ENCODE measurements around the gene TTF2. TPM values are rescaled to one million over a fixed set of nuclear protein-coding genes. Genes with fewer than 3 reads are reported as not detected.

TTF2 gene
- total RNA-seq, 1 experiment from 2014 or later: 88.8 TPM

DNA sequence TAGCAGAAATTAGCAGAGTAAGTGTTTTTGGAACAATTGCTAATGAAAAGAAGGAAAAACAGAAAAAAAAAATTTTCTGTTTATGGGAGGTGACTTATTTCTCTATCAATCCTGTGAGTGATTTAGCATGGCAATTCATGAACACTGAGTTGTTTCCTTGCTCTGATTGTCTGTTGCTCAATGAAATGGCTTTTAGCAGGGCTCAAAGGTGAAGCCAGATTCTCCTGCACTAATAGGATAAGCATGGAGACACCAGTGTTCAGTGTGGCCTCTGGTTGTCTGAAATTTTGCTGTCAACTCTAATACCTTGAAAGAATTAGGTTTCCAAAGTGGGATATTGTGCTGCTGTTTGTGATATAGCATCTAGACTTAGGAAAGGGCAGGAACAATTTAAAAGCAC lies 45.6 kb downstream of the TTF2 start:
- DNase-seq (ENCODE audit: low spot score) (no peak), ATAC-seq (no peak)
- ChIA-PET CTCF (interaction anchor here (1.5 kb wide), 1 partner anchor 12 kb away, joined by 3 read pairs; no protein-coding TSS in a partner anchor), POLR2A (no interaction called here)
- Mint-ChIP-seq H3K9me3 (peaks cover 4% of the 10 kb centered on the region; the same call in 1 of the 2 replicates), H3K4me3 (no peak overlapping the region), H3K36me3 (peaks cover 78% of the 10 kb centered on the region), H3K27ac (no peak overlapping the region), H3K27me3 (ENCODE audit: low read depth) (no peaks in the 10 kb centered on the region), H3K4me1 (no peaks in the 10 kb centered on the region)
- TF ChIP-seq FOXP1 (CRISPR knock-in tag; IDR thresholded peaks at IDR 0.05; ENCODE audit: borderline replicate concordance) (no peak), TP53 (CRISPR knock-in tag; IDR thresholded peaks at IDR 0.05) (no peak)

DNA sequence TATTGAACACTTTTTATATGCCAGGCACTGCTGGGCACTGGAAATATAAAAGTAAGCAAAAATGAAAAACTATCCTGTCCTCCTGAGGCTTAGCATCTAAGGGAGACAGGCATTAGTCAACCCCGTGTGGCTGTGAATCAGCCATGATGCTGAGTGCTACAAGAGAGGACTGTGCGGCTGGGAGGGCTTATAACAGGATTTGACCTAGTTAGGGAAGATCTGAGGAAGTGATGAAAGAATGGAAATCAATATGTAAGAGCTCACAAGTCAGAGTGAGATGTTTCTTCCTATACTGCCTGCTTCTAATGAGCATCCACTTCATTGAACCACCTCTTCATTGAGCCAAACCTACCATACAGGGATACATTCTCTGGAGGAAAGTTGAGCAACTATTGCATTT lies 46.4 kb downstream of the TTF2 start:
- H3K27me3 Mint-ChIP-seq (ENCODE audit: low read depth): no peaks in the 10 kb centered on the region
- TF ChIP-seq NFYB (CRISPR knock-in tag; conservative IDR thresholded peaks at IDR 0.05; ENCODE audit: low read depth): no peak
- TF ChIP-seq PRRX2 (CRISPR knock-in tag; IDR thresholded peaks at IDR 0.05): no peak
- no peak for TF ChIP-seq ESRRA (CRISPR knock-in tag; IDR thresholded peaks at IDR 0.05; ENCODE audit: borderline replicate concordance)
- TF ChIP-seq NR3C1 (CRISPR knock-in tag; conservative IDR thresholded peaks at IDR 0.05; ENCODE audit: low read depth): no peak
- TF ChIP-seq, protein P1, sequence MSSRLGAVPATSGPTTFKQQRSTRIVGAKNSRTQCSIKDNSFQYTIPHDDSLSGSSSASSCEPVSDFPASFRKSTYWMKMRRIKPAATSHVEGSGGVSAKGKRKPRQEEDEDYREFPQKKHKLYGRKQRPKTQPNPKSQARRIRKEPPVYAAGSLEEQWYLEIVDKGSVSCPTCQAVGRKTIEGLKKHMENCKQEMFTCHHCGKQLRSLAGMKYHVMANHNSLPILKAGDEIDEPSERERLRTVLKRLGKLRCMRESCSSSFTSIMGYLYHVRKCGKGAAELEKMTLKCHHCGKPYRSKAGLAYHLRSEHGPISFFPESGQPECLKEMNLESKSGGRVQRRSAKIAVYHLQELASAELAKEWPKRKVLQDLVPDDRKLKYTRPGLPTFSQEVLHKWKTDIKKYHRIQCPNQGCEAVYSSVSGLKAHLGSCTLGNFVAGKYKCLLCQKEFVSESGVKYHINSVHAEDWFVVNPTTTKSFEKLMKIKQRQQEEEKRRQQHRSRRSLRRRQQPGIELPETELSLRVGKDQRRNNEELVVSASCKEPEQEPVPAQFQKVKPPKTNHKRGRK (CRISPR knock-in tag; IDR thresholded peaks at IDR 0.05; ENCODE audit: borderline replicate concordance): no peak
- TF ChIP-seq ZNF121 (CRISPR knock-in tag; IDR thresholded peaks at IDR 0.05): no peak
- TF ChIP-seq, protein P2, sequence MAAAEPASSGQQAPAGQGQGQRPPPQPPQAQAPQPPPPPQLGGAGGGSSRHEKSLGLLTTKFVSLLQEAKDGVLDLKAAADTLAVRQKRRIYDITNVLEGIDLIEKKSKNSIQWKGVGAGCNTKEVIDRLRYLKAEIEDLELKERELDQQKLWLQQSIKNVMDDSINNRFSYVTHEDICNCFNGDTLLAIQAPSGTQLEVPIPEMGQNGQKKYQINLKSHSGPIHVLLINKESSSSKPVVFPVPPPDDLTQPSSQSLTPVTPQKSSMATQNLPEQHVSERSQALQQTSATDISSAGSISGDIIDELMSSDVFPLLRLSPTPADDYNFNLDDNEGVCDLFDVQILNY (CRISPR knock-in tag; IDR thresholded peaks at IDR 0.05): no peak
- no peak for TF ChIP-seq FOXP1 (CRISPR knock-in tag; IDR thresholded peaks at IDR 0.05; ENCODE audit: borderline replicate concordance)
- TF ChIP-seq TP53 (CRISPR knock-in tag; IDR thresholded peaks at IDR 0.05): no peak
- no peak for TF ChIP-seq CREB1 (CRISPR knock-in tag; IDR thresholded peaks at IDR 0.05)
- H3K4me1 Mint-ChIP-seq: no peaks in the 10 kb centered on the region
- H3K4me3 Mint-ChIP-seq: no peak overlapping the region
- CTCF ChIA-PET: no interaction called here
- peaks cover 4% of the 10 kb centered on the region; the same call in 1 of the 2 replicates for H3K9me3 Mint-ChIP-seq
- peaks cover 78% of the 10 kb centered on the region for H3K36me3 Mint-ChIP-seq
- DNase-seq (ENCODE audit: low spot score) (no peak), ATAC-seq (no peak)
- no peak overlapping the region for H3K27ac Mint-ChIP-seq
- POLR2A ChIA-PET: no interaction called here

DNA sequence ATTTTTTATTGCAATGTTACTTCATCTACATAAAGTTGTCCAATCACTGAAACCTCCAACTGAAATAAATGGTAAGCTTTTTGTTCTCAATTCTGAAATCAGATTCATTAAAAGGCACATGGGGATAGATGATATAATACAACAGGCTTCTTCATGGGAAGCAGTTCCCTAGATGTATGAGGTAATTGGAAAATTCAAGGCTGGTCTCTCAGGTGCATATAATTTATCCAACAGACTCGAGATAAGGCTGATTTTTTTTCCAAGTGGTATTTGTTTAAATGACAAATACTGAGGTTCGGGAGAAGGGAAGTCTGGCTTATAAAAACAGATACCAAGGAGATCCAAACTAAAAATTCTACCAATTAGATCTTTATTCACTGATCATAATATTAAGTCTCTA lies 47.2 kb downstream of the TTF2 start:
- Mint-ChIP-seq H3K27me3 (ENCODE audit: low read depth) (no peaks in the 10 kb centered on the region), H3K27ac (no peak overlapping the region), H3K4me3 (no peak overlapping the region), H3K4me1 (peaks cover 4% of the 10 kb centered on the region), H3K36me3 (peaks cover 70% of the 10 kb centered on the region), H3K9me3 (peaks cover 4% of the 10 kb centered on the region; the same call in 1 of the 2 replicates)
- DNase-seq (ENCODE audit: low spot score) (no peak), ATAC-seq (no peak)
- POLR2A ChIA-PET: no interaction called here
- CTCF ChIA-PET: interaction anchor here (1.3 to 1.4 kb wide), 2 partner anchors 13 to 177 kb away, joined by 3 read pairs; no protein-coding TSS in a partner anchor
- no peak for TF ChIP-seq FOXP1 (CRISPR knock-in tag; IDR thresholded peaks at IDR 0.05; ENCODE audit: borderline replicate concordance)
- TF ChIP-seq NR1H2 (CRISPR knock-in tag; IDR thresholded peaks at IDR 0.05): no peak
- TF ChIP-seq, protein P3, sequence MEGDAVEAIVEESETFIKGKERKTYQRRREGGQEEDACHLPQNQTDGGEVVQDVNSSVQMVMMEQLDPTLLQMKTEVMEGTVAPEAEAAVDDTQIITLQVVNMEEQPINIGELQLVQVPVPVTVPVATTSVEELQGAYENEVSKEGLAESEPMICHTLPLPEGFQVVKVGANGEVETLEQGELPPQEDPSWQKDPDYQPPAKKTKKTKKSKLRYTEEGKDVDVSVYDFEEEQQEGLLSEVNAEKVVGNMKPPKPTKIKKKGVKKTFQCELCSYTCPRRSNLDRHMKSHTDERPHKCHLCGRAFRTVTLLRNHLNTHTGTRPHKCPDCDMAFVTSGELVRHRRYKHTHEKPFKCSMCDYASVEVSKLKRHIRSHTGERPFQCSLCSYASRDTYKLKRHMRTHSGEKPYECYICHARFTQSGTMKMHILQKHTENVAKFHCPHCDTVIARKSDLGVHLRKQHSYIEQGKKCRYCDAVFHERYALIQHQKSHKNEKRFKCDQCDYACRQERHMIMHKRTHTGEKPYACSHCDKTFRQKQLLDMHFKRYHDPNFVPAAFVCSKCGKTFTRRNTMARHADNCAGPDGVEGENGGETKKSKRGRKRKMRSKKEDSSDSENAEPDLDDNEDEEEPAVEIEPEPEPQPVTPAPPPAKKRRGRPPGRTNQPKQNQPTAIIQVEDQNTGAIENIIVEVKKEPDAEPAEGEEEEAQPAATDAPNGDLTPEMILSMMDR (IDR thresholded peaks at IDR 0.05): no peak
- TF ChIP-seq, protein P4, sequence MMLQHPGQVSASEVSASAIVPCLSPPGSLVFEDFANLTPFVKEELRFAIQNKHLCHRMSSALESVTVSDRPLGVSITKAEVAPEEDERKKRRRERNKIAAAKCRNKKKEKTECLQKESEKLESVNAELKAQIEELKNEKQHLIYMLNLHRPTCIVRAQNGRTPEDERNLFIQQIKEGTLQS (CRISPR knock-in tag; conservative IDR thresholded peaks at IDR 0.05): no peak
- TF ChIP-seq, protein P5, sequence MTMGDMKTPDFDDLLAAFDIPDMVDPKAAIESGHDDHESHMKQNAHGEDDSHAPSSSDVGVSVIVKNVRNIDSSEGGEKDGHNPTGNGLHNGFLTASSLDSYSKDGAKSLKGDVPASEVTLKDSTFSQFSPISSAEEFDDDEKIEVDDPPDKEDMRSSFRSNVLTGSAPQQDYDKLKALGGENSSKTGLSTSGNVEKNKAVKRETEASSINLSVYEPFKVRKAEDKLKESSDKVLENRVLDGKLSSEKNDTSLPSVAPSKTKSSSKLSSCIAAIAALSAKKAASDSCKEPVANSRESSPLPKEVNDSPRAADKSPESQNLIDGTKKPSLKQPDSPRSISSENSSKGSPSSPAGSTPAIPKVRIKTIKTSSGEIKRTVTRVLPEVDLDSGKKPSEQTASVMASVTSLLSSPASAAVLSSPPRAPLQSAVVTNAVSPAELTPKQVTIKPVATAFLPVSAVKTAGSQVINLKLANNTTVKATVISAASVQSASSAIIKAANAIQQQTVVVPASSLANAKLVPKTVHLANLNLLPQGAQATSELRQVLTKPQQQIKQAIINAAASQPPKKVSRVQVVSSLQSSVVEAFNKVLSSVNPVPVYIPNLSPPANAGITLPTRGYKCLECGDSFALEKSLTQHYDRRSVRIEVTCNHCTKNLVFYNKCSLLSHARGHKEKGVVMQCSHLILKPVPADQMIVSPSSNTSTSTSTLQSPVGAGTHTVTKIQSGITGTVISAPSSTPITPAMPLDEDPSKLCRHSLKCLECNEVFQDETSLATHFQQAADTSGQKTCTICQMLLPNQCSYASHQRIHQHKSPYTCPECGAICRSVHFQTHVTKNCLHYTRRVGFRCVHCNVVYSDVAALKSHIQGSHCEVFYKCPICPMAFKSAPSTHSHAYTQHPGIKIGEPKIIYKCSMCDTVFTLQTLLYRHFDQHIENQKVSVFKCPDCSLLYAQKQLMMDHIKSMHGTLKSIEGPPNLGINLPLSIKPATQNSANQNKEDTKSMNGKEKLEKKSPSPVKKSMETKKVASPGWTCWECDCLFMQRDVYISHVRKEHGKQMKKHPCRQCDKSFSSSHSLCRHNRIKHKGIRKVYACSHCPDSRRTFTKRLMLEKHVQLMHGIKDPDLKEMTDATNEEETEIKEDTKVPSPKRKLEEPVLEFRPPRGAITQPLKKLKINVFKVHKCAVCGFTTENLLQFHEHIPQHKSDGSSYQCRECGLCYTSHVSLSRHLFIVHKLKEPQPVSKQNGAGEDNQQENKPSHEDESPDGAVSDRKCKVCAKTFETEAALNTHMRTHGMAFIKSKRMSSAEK (CRISPR knock-in tag; IDR thresholded peaks at IDR 0.05; ENCODE audit: borderline replicate concordance): no peak
- TF ChIP-seq CREM (CRISPR knock-in tag; IDR thresholded peaks at IDR 0.05): no peak
- TF ChIP-seq NR2C2 (CRISPR knock-in tag; IDR thresholded peaks at IDR 0.05): no peak
- no peak for TF ChIP-seq KAT7 (CRISPR knock-in tag; IDR thresholded peaks at IDR 0.05; ENCODE audit: borderline replicate concordance)
- TF ChIP-seq NFATC4 (CRISPR knock-in tag; IDR thresholded peaks at IDR 0.05): no peak
- no peak for TF ChIP-seq CBFB (CRISPR knock-in tag; IDR thresholded peaks at IDR 0.05; ENCODE audit: low read depth)
- no peak for TF ChIP-seq ETV6 (CRISPR knock-in tag; IDR thresholded peaks at IDR 0.05)
- no peak for TF ChIP-seq RORB (CRISPR knock-in tag; IDR thresholded peaks at IDR 0.05)
- TF ChIP-seq, protein P6, sequence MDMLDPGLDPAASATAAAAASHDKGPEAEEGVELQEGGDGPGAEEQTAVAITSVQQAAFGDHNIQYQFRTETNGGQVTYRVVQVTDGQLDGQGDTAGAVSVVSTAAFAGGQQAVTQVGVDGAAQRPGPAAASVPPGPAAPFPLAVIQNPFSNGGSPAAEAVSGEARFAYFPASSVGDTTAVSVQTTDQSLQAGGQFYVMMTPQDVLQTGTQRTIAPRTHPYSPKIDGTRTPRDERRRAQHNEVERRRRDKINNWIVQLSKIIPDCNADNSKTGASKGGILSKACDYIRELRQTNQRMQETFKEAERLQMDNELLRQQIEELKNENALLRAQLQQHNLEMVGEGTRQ (CRISPR knock-in tag; IDR thresholded peaks at IDR 0.05): no peak
- no peak for TF ChIP-seq JAZF1 (CRISPR knock-in tag; IDR thresholded peaks at IDR 0.05)
- no peak for TF ChIP-seq GABPB1 (CRISPR knock-in tag; IDR thresholded peaks at IDR 0.05)
